Liver (tissue), 9 donors: Measurements from ENCODE around the gene NFATC1. TPM values are rescaled to one million over a fixed set of nuclear protein-coding genes. Genes with fewer than 3 reads are reported as not detected.

ENCODE experiments used
- DNase-seq: peaks from one replicate; pipeline ENCODE4 v3.0.0-alpha.2; 2017; ENCODE audit warnings: low spot score
- H3K27ac ChIP-seq, 2 donors: one replicate each; pipeline ENCODE4 v1.7.0; 2013; ENCODE audit warnings: inconsistent platforms in 2 of 2, low read length in 2 of 2, control low read depth in 1 of 2, low read depth in 1 of 2, mild to moderate bottlenecking in 1 of 2
- H3K27me3 ChIP-seq, 4 donors: one replicate each; pipeline versions ENCODE4 v1.6.1 to v1.7.0; 2013; ENCODE audit warnings: low read length in 3 of 4, inconsistent platforms in 1 of 4, mild to moderate bottlenecking in 1 of 4, moderate library complexity in 1 of 4; ENCODE audit not compliant: control insufficient read depth in 4 of 4, insufficient read depth in 4 of 4
- H3K36me3 ChIP-seq, 4 donors: one replicate each; pipeline versions ENCODE4 v1.6.1 to v1.7.0; 2013; ENCODE audit warnings: low read length in 3 of 4, mild to moderate bottlenecking in 3 of 4, low read depth in 1 of 4, moderate library complexity in 1 of 4; ENCODE audit not compliant: control insufficient read depth in 4 of 4, insufficient read depth in 3 of 4
- H3K4me1 ChIP-seq, 4 donors: one replicate each; pipeline versions ENCODE4 v1.6.1 to v1.7.0; 2013; ENCODE audit warnings: low read length in 3 of 4, mild to moderate bottlenecking in 3 of 4, moderate library complexity in 1 of 4; ENCODE audit not compliant: control insufficient read depth in 4 of 4, insufficient read depth in 4 of 4
- H3K4me3 ChIP-seq, 3 donors: one replicate each; pipeline versions ENCODE4 v1.6.1 to v1.7.0; 2013; ENCODE audit warnings: low read length in 3 of 3, control low read depth in 1 of 3, low read depth in 1 of 3, mild to moderate bottlenecking in 1 of 3
- H3K9ac ChIP-seq, 2 donors: one replicate each; pipeline ENCODE4 v1.7.0; 2013; ENCODE audit warnings: low read length in 2 of 2, mild to moderate bottlenecking in 2 of 2, moderate library complexity in 2 of 2, control low read depth in 1 of 2, low read depth in 1 of 2
- H3K9me3 ChIP-seq, 4 donors: one replicate each; pipeline versions ENCODE4 v1.6.1 to v1.7.0; 2013; ENCODE audit warnings: low read length in 3 of 4; ENCODE audit not compliant: control insufficient read depth in 4 of 4
- EGR1 ChIP-seq, 2 donors: IDR thresholded peaks; 2 replicates each; pipeline ENCODE4 v1.6.1; 2016 to 2018; ENCODE audit warnings: antibody characterized with exemption in 2 of 2, low read depth in 2 of 2
- FOXA1 ChIP-seq: IDR thresholded peaks from 2 replicates; pipeline ENCODE4 v1.6.1; 2016; ENCODE audit warnings: antibody characterized with exemption
- FOXA2 ChIP-seq: IDR thresholded peaks from 2 replicates; pipeline ENCODE4 v1.6.1; 2016; ENCODE audit warnings: antibody characterized with exemption
- HNF4A ChIP-seq, 2 donors: conservative IDR thresholded peaks; 2 replicates each; pipeline ENCODE4 v1.6.1; 2016; ENCODE audit warnings: antibody characterized with exemption in 2 of 2, mild to moderate bottlenecking in 2 of 2
- JUND ChIP-seq, 2 donors: IDR thresholded peaks; 2 replicates each; pipeline ENCODE4 v1.6.1; 2016; ENCODE audit warnings: antibody characterized with exemption in 2 of 2
- NR2F2 ChIP-seq: IDR thresholded peaks from 2 replicates; pipeline ENCODE4 v1.6.1; 2016; ENCODE audit warnings: antibody characterized with exemption
- RXRA ChIP-seq, 2 donors: IDR thresholded peaks; 2 replicates each; pipeline ENCODE4 v1.6.1; 2017 to 2018; ENCODE audit warnings: antibody characterized with exemption in 2 of 2, mild to moderate bottlenecking in 1 of 2
- TAF1 ChIP-seq: conservative IDR thresholded peaks from 2 replicates; pipeline ENCODE4 v1.6.1; 2016; ENCODE audit warnings: antibody characterized with exemption, mild to moderate bottlenecking
- YY1 ChIP-seq: IDR thresholded peaks from 2 replicates; pipeline ENCODE4 v1.6.1; 2016; ENCODE audit warnings: antibody characterized with exemption, mild to moderate bottlenecking
- WGBS: extraction: QIAGEN DNeasy Blood & Tissue Kit; methylation state at CpG from one replicate; pipeline ENCODE4 v1.1.7; 2013; 5-methylcytosine and 5-hydroxymethylcytosine counted together
- polyA plus RNA-seq, 2 donors: library from polyadenylated mRNA; stranded (reverse) in 1 of 2; unstranded in 1 of 2; fragments of 200-250 nt in 1 of 2; fragments of >200 nt in 1 of 2; fragmentation: Nextera tagmentation in 1 of 2; extraction: Ambion mirVana in 1 of 2; gene quantifications; one replicate each; pipeline versions ENCODE4 v1.2.1 to v1.2.3, GENCODE V29; 2013 to 2015
- total RNA-seq, 2 donors: library from RNA; depleted of rRNA; stranded (reverse); fragments of >200 nt; gene quantifications; one replicate each; pipeline ENCODE4 v1.2.3, GENCODE V29; 2014
- TF ChIP-seq, protein P1 (sequence below): IDR thresholded peaks from 2 replicates; pipeline ENCODE4 v1.6.1; 2016; ENCODE audit warnings: antibody characterized with exemption
- TF ChIP-seq, protein P2 (sequence below): IDR thresholded peaks from 2 replicates; pipeline ENCODE4 v1.6.1; 2016; ENCODE audit warnings: antibody characterized with exemption
- donor health status: healthy.
- donor health status: healthy.
- donor health status: healthy.
- donor health status: healthy.
- donor health status: healthy.

Gene NFATC1
- total and polyA plus RNA-seq, 4 donors = 0.57 to 2.2 (median 1.3) TPM

DNA sequence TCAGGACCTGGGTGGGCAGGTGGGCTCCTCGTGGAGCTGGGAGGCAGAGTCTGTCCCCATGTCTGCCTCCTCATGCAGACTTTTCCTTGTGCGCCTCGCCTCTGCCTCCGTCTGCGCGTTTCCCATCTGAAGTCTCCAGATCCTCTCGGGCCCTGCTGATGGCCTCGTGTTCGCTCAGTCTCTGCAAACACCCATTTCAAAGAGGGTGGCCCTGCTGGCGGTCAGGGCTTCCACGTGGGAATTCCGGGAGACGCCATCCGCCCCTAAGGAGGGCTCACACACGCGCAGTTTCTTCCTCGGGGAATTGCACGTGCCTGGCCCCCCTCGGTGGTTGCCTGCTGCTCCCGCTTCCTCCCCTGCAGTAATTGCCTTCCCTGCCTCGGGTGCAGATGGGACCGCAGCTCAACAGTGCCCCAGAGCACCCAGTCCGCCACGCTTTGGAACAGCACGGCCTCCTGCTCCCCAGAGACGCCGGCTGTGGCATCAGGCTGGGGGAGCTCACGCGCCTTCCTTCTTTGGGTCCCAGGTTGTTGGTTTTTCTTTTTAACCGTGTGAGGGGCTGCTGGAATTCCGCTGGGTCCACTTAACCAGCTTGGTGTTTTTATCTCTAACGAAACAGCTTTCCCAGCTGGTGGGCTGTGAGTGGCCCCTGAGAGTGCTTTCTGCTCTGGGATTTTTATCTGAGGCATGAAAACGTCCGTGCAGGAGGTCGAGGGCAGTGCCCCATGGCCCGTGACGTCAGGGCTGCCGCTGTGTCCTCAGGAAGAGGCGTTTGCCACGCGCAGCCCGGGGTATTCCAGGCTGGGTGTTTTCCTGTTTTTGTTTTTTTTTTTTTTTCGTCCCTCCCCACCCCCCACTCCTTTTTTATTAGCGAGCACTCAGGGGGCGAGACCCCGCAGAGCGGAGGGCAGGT lies 16.1 kb downstream of the NFATC1 start:
- DNase-seq = no peak
- no peak for TF ChIP-seq FOXA2
- peak; percentile 89 for TF ChIP-seq NR2F2
- no peak overlapping the region for H3K27ac ChIP-seq

DNA sequence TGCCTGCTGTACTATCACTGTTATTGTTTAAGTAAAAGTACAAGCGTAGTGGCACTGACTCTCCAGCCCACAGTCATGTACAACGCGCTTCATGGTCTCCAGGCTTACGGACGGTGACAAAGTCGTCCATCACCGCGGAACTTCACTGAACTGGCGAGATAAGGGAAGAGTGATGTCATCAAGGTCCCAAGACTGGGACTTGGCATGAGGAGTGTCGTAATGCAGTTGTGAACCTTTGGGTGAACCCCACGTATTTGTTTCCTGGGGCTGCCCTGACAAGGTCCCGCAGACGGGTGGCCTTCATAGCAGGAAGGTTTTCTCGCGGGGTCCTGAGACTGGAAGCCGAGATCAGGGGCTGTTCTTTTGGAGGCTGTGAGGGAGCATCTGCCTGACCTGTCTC lies 17.3 kb downstream of the NFATC1 start:
- H3K4me1 ChIP-seq = peaks cover 0 to 3% (median 0%) of the 10 kb centered on the region in 4 donors
- no peak overlapping the region for H3K4me3 ChIP-seq
- no peak overlapping the region for H3K27ac ChIP-seq
- 87% methylated on average over 16 of the region's 16 CpGs for WGBS
- H3K27me3 ChIP-seq = no peaks in the 10 kb centered on the region
- H3K36me3 ChIP-seq = peaks cover 0 to 6% (median 0%) of the 10 kb centered on the region in 4 donors
- TF ChIP-seq, protein P1, sequence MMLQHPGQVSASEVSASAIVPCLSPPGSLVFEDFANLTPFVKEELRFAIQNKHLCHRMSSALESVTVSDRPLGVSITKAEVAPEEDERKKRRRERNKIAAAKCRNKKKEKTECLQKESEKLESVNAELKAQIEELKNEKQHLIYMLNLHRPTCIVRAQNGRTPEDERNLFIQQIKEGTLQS = no peak
- TF ChIP-seq JUND (IDR thresholded peaks at IDR 0.05) (no peak), TAF1 (no peak)
- no peak for DNase-seq
- H3K9me3 ChIP-seq = no peaks in the 10 kb centered on the region
- no peak overlapping the region for H3K9ac ChIP-seq

More for the DNA sequence above, 16.1 kb downstream of the NFATC1 start:
- H3K36me3 ChIP-seq = peaks cover 0 to 6% (median 0%) of the 10 kb centered on the region in 4 donors
- H3K9ac ChIP-seq = no peak overlapping the region
- H3K9me3 ChIP-seq = no peaks in the 10 kb centered on the region
- H3K4me1 ChIP-seq = peaks cover 0 to 3% (median 0%) of the 10 kb centered on the region in 4 donors
- H3K27me3 ChIP-seq = no peaks in the 10 kb centered on the region
- WGBS = 70% methylated on average over 47 of the region's 47 CpGs
- no peak overlapping the region for H3K4me3 ChIP-seq

DNA sequence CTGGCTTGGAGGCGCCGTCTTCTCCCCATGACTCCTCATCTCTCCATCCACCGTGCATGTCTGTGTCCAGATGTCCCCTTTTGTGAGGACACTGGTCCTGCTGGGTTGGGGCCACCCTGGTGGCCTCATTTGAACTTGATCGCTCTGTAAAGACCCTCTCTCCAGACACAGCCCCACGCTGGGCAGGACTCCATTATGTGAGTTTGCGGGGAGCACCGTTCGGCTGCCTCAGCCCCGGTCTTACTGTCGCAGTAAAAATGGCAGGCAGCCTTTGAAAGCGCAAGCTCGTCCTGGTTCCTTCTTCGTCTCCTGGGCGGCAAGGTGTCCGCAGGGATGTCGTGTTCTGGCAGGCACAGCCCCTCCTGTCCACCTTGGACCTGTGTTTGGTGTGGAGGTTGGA lies 17.7 kb downstream of the NFATC1 start:
- peaks cover 0 to 6% (median 0%) of the 10 kb centered on the region in 4 donors for H3K36me3 ChIP-seq
- 92% methylated on average over 16 of the region's 16 CpGs for WGBS
- H3K9me3 ChIP-seq = no peaks in the 10 kb centered on the region
- no peak overlapping the region for H3K9ac ChIP-seq
- no peak overlapping the region for H3K4me3 ChIP-seq
- H3K4me1 ChIP-seq = peaks cover 0 to 3% (median 0%) of the 10 kb centered on the region in 4 donors
- H3K27me3 ChIP-seq = no peaks in the 10 kb centered on the region
- TF ChIP-seq, protein P2, sequence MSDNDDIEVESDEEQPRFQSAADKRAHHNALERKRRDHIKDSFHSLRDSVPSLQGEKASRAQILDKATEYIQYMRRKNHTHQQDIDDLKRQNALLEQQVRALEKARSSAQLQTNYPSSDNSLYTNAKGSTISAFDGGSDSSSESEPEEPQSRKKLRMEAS = no peak
- TF ChIP-seq JUND (IDR thresholded peaks at IDR 0.05) = no peak
- TF ChIP-seq, protein P1 = no peak
- TF ChIP-seq EGR1 (IDR thresholded peaks at IDR 0.05; ENCODE audit: low read depth in 2 of 2) = no peak
- TF ChIP-seq YY1 = no peak
- no peak for TF ChIP-seq TAF1
- no peak for TF ChIP-seq RXRA (IDR thresholded peaks at IDR 0.05)
- no peak for TF ChIP-seq HNF4A (conservative IDR thresholded peaks at IDR 0.05)
- H3K27ac ChIP-seq = no peak overlapping the region
- no peak for DNase-seq

DNA sequence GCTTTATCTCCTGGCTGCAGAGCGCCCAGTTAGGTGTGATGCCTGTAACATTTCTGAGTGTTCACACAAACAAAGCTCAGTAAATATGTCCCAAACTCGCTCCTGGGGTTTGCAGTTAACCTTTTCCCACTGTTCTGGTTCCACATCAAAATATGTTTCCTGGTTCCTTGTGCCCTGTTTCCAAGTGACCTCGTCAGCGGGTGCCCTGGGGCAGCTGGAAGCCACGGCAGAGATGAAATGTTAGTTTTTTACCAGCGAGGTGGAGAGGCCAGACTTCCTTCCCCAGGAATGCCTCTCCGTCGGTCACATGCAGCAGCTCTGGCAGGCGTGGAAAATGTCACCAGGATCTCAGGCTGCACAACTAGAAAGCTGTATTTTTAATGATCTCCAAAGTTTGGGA lies 18.2 kb downstream of the NFATC1 start:
- peaks cover 0 to 6% (median 0%) of the 10 kb centered on the region in 4 donors for H3K36me3 ChIP-seq
- TF ChIP-seq, protein P1 = no peak
- no peak for TF ChIP-seq FOXA1
- peak; percentile 42 for TF ChIP-seq NR2F2
- peaks cover 0 to 3% (median 0%) of the 10 kb centered on the region in 4 donors for H3K4me1 ChIP-seq
- H3K9ac ChIP-seq = no peak overlapping the region
- 69% methylated on average over 9 of the region's 9 CpGs for WGBS
- no peaks in the 10 kb centered on the region for H3K27me3 ChIP-seq
- no peak for DNase-seq
- H3K27ac ChIP-seq = no peak overlapping the region
- no peak overlapping the region for H3K4me3 ChIP-seq
- H3K9me3 ChIP-seq = no peaks in the 10 kb centered on the region
